ENCODE results near the gene SLC31A2.

SLC31A2 gene

GRCh38 chr9:113187929-113188595 is 37.3 kb downstream of the SLC31A2 start:
- DNase-seq = no peak

GRCh38 chr9:113192455-113192854 is 41.6 kb downstream of the SLC31A2 start:
- DNase-seq = no peak

GRCh38 chr9:113199683-113200329 is 49.0 kb downstream of the SLC31A2 start:
- DNase-seq = no peak

- DNase-seq = no peak
Observed at GRCh38 chr9:113205432-113205831, 54.6 kb downstream of the SLC31A2 start.

- DNase-seq = no peak
Observed at GRCh38 chr9:113205861-113206260, 55.1 kb downstream of the SLC31A2 start.

- DNase-seq = no peak
Observed at GRCh38 chr9:113210815-113211214, 60.0 kb downstream of the SLC31A2 start.
